ENCODE measurements around the gene DNM1.

GRCh38 chr9:128204858-128205257, 1.7 kb downstream of the DNM1 start:
- TF ChIP-seq CTCF (IDR thresholded peaks at IDR 0.05): no peak
- no peak for TF ChIP-seq POLR2A (IDR thresholded peaks at IDR 0.05)
